Skeletal muscle tissue (tissue), 4 donors: ENCODE results near the gene ZNF74. TPM values are rescaled to one million over a fixed set of nuclear protein-coding genes. Genes with fewer than 3 reads are reported as not detected.
A peak's percentile ranks its signal among the peaks of the same experiment; 100 is the strongest.

Experiments
- H3K27ac ChIP-seq: one replicate; pipeline ENCODE4 v1.7.0; 2013; ENCODE audit warnings: mild to moderate bottlenecking, low read depth, low read length, inconsistent platforms
- H3K27me3 ChIP-seq, 3 donors: one replicate each; pipeline ENCODE4 v1.7.0; 2013; ENCODE audit warnings: low read length in 3 of 3; ENCODE audit not compliant: control insufficient read depth in 3 of 3, insufficient read depth in 3 of 3
- H3K36me3 ChIP-seq, 3 donors: one replicate each; pipeline ENCODE4 v1.7.0; 2013; ENCODE audit warnings: low read length in 3 of 3; ENCODE audit not compliant: control insufficient read depth in 3 of 3, insufficient read depth in 3 of 3
- H3K4me1 ChIP-seq, 3 donors: one replicate each; pipeline ENCODE4 v1.7.0; 2013; ENCODE audit warnings: low read length in 3 of 3, mild to moderate bottlenecking in 3 of 3; ENCODE audit not compliant: control insufficient read depth in 3 of 3, insufficient read depth in 3 of 3
- H3K4me3 ChIP-seq, 3 donors: one replicate each; pipeline ENCODE4 v1.7.0; 2013; ENCODE audit warnings: low read length in 3 of 3
- H3K9ac ChIP-seq, 3 donors: one replicate each; pipeline ENCODE4 v1.7.0; 2013; ENCODE audit warnings: low read length in 3 of 3, mild to moderate bottlenecking in 3 of 3, moderate library complexity in 2 of 3, low read depth in 1 of 3
- H3K9me3 ChIP-seq, 3 donors: one replicate each; pipeline ENCODE4 v1.7.0; 2013; ENCODE audit warnings: low read length in 3 of 3; ENCODE audit not compliant: control insufficient read depth in 3 of 3
- total RNA-seq: library from RNA; depleted of rRNA; stranded (reverse); fragments of >200 nt; gene quantifications from one replicate; pipeline ENCODE4 v1.2.3, GENCODE V29; 2014
- donor health status: Osteomylitis.

Gene ZNF74
- total RNA-seq, 1 donor from 2014 or later: 9.9 TPM

GRCh38 chr22:20437613-20438426 is 43.9 kb downstream of the ZNF74 start, which contains the start of gene SCARF2:
SCARF2 (minus strand) TSS chr22:20437825; CDS start chr22:20437754, 71 bp downstream.
- H3K4me3 ChIP-seq: peak within 1 kb of the TSS; percentile 64 to 74 (median 73)
- peaks cover 8 to 10% (median 9%) of the 10 kb centered on the region in 3 donors for H3K36me3 ChIP-seq
- H3K9ac ChIP-seq: peak within 1 kb of the TSS; percentile 68 to 75 (median 72)
- H3K4me1 ChIP-seq: peaks cover 11 to 33% (median 29%) of the 10 kb centered on the region in 3 donors
- peak within 1 kb of the TSS; percentile 71 for H3K27ac ChIP-seq
- no peaks in the 10 kb centered on the region for H3K9me3 ChIP-seq
- peaks cover 29 to 42% (median 35%) of the 10 kb centered on the region in 3 donors for H3K27me3 ChIP-seq

- Histone ChIP-seq H3K4me3 (peak overlapping the region; percentile 55 to 64 (median 63)), H3K9ac (peak overlapping the region; percentile 68 to 75 (median 72)), H3K4me1 (peaks cover 11 to 33% (median 29%) of the 10 kb centered on the region in 3 donors), H3K27ac (peak overlapping the region; percentile 71), H3K27me3 (peaks cover 29 to 42% (median 35%) of the 10 kb centered on the region in 3 donors), H3K36me3 (peaks cover 9 to 14% (median 10%) of the 10 kb centered on the region in 3 donors), H3K9me3 (no peaks in the 10 kb centered on the region)
Measured at GRCh38 chr22:20438427-20438677, 44.4 kb downstream of the ZNF74 start.

- Histone ChIP-seq H3K27ac (no peak overlapping the region), H3K27me3 (peaks cover 29 to 42% (median 35%) of the 10 kb centered on the region in 3 donors)
Measured at GRCh38 chr22:20438678-20439492, 44.9 kb downstream of the ZNF74 start.

GRCh38 chr22:20439556-20439927 is 45.6 kb downstream of the ZNF74 start:
- Histone ChIP-seq H3K4me3 (no peak overlapping the region), H3K27me3 (peaks cover 26 to 38% (median 33%) of the 10 kb centered on the region in 3 donors), H3K4me1 (peaks cover 11 to 33% (median 29%) of the 10 kb centered on the region in 3 donors), H3K27ac (no peak overlapping the region), H3K36me3 (peaks cover 12 to 17% (median 15%) of the 10 kb centered on the region in 3 donors), H3K9ac (no peak overlapping the region), H3K9me3 (no peaks in the 10 kb centered on the region)

More at GRCh38 chr22:20438678-20439492, 44.9 kb downstream of the ZNF74 start:
- Histone ChIP-seq H3K36me3 (peaks cover 9 to 14% (median 10%) of the 10 kb centered on the region in 3 donors), H3K4me1 (peaks cover 11 to 33% (median 29%) of the 10 kb centered on the region in 3 donors), H3K9ac (peak overlapping the region; percentile 68 to 75 (median 72)), H3K9me3 (no peaks in the 10 kb centered on the region), H3K4me3 (peak overlapping the region; percentile 55 to 64 (median 63))

- Histone ChIP-seq H3K9ac (no peak overlapping the region), H3K27ac (no peak overlapping the region), H3K36me3 (peaks cover 12 to 22% (median 16%) of the 10 kb centered on the region in 3 donors), H3K4me3 (no peak overlapping the region), H3K9me3 (no peaks in the 10 kb centered on the region), H3K4me1 (peaks cover 11 to 33% (median 29%) of the 10 kb centered on the region in 3 donors), H3K27me3 (peaks cover 21 to 34% (median 28%) of the 10 kb centered on the region in 3 donors)
Measured at GRCh38 chr22:20439928-20440575, 46.1 kb downstream of the ZNF74 start.

- Histone ChIP-seq H3K4me1 (peaks cover 5 to 27% (median 23%) of the 10 kb centered on the region in 3 donors), H3K9ac (no peak overlapping the region), H3K36me3 (peaks cover 13 to 27% (median 21%) of the 10 kb centered on the region in 3 donors), H3K27me3 (peaks cover 12 to 25% (median 21%) of the 10 kb centered on the region in 3 donors), H3K9me3 (no peaks in the 10 kb centered on the region), H3K4me3 (no peak overlapping the region), H3K27ac (no peak overlapping the region)
Measured at GRCh38 chr22:20440637-20441591, 47.0 kb downstream of the ZNF74 start.

- H3K9me3 ChIP-seq: no peaks in the 10 kb centered on the region
- peaks cover 19 to 34% (median 27%) of the 10 kb centered on the region in 3 donors for H3K36me3 ChIP-seq
- peak overlapping the region in 1 of 3 donors; percentile 25 for H3K9ac ChIP-seq
- peaks cover 4 to 23% (median 18%) of the 10 kb centered on the region in 3 donors for H3K4me1 ChIP-seq
- H3K4me3 ChIP-seq: no peak overlapping the region
- H3K27ac ChIP-seq: peak overlapping the region; percentile 36
- H3K27me3 ChIP-seq: peaks cover 6 to 17% (median 16%) of the 10 kb centered on the region in 3 donors
Measured at GRCh38 chr22:20441631-20442484, 47.9 kb downstream of the ZNF74 start.

- H3K36me3 ChIP-seq: peaks cover 19 to 34% (median 27%) of the 10 kb centered on the region in 3 donors
Measured at GRCh38 chr22:20442485-20443284, 48.7 kb downstream of the ZNF74 start.

More at GRCh38 chr22:20442485-20443284, 48.7 kb downstream of the ZNF74 start:
- Histone ChIP-seq H3K4me1 (peaks cover 4 to 17% (median 14%) of the 10 kb centered on the region in 3 donors), H3K27me3 (peaks cover 0 to 12% (median 11%) of the 10 kb centered on the region in 3 donors), H3K9ac (no peak overlapping the region), H3K27ac (peak overlapping the region; percentile 36), H3K4me3 (no peak overlapping the region), H3K9me3 (no peaks in the 10 kb centered on the region)
